H1 (cell line): ENCODE measurements around the gene SLC39A7. TPM values are rescaled to one million over a fixed set of nuclear protein-coding genes. Genes with fewer than 3 reads are reported as not detected.

Source experiments
- CTCF ChIA-PET: fragments of 300-600 bp; sonication (Branson Sonifier 250); formaldehyde crosslinking; loops from one replicate; lab custom pipeline; 2021; ENCODE audit not compliant: partially characterized antibody; lab: Charles Lee
- POLR2A ChIA-PET: fragments of 300-600 bp; sonication (Branson Sonifier 250); formaldehyde crosslinking; loops from one replicate; lab custom pipeline; 2021; ENCODE audit warnings: inconsistent platforms; ENCODE audit not compliant: partially characterized antibody; lab: Charles Lee
- DNase-seq, 2 experiments: peaks; one replicate each; pipeline versions ENCODE4 v3.0.0 to v3.0.0-alpha.2; 2010 to 2022; ENCODE audit warnings: low spot score in 2 of 2, low read depth in 1 of 2, mixed read lengths in 1 of 2
- FAIRE-seq: peaks from 2 replicates; lab custom pipeline; 2011; peaks lifted over from hg19 to GRCh38; lab: Jason Lieb, UNC
- H2AFZ ChIP-seq: 2 replicates; pipeline ENCODE4 v1.8.1; 2012; ENCODE audit warnings: low read length, inconsistent platforms
- H2AK5ac ChIP-seq: 2 replicates; pipeline ENCODE4 v1.6.1; 2013; ENCODE audit warnings: low read depth, low read length
- H2BK120ac ChIP-seq: replicated peaks from 2 replicates; pipeline ENCODE3; 2013; ENCODE audit warnings: low read depth, low read length, inconsistent platforms
- H2BK12ac ChIP-seq: 2 replicates; pipeline ENCODE4 v1.6.1; 2013; ENCODE audit warnings: low read depth, low read length
- H2BK15ac ChIP-seq: 2 replicates; pipeline ENCODE4 v1.6.1; 2013; ENCODE audit warnings: low read length
- H2BK20ac ChIP-seq: 2 replicates; pipeline ENCODE4 v1.6.1; 2013; ENCODE audit warnings: low read length
- H2BK5ac ChIP-seq: 2 replicates; pipeline ENCODE4 v1.6.1; 2013; ENCODE audit warnings: low read depth, low read length
- H3K14ac ChIP-seq: 2 replicates; pipeline ENCODE4 v1.6.1; 2013; ENCODE audit warnings: inconsistent platforms; ENCODE audit not compliant: insufficient read length
- H3K18ac ChIP-seq: 2 replicates; pipeline ENCODE4 v1.6.1; 2013; ENCODE audit warnings: low read length; ENCODE audit errors: extremely low read depth
- H3K23ac ChIP-seq: 2 replicates; pipeline ENCODE4 v1.6.1; 2013; ENCODE audit warnings: inconsistent platforms; ENCODE audit not compliant: insufficient read length
- H3K23me2 ChIP-seq: 2 replicates; pipeline ENCODE4 v1.6.1; 2013; ENCODE audit warnings: low read depth, low read length
- H3K27ac ChIP-seq: 2 replicates; pipeline ENCODE4 v1.6.1; 2011; ENCODE audit warnings: low read depth, low read length, inconsistent platforms
- H3K27me3 ChIP-seq, 4 experiments: replicated peaks in 1 of 4; 1 replicate in 1 of 4; 2 replicates in 3 of 4; pipeline versions ENCODE4 v1.6.1 to v1.8.1; 2011 to 2013; ENCODE audit warnings: low read length in 3 of 4, mild to moderate bottlenecking in 3 of 4, inconsistent platforms in 2 of 4, mixed read lengths in 2 of 4, moderate library complexity in 1 of 4; ENCODE audit not compliant: control insufficient read depth in 3 of 4, insufficient read depth in 3 of 4; ENCODE audit errors: extremely low read depth in 1 of 4
- H3K36me3 ChIP-seq, 4 experiments: 2 replicates each; pipeline versions ENCODE4 v1.6.1 to v1.8.1; 2011 to 2013; ENCODE audit warnings: mild to moderate bottlenecking in 4 of 4, low read length in 3 of 4, moderate library complexity in 2 of 4, control low read depth in 1 of 4, inconsistent platforms in 1 of 4; ENCODE audit not compliant: insufficient read depth in 4 of 4, control insufficient read depth in 2 of 4
- H3K4ac ChIP-seq: replicated peaks from 2 replicates; pipeline ENCODE3; 2013; ENCODE audit warnings: low read length, low read depth, mixed read lengths, inconsistent platforms; ENCODE audit not compliant: insufficient read length
- H3K4me1 ChIP-seq, 4 experiments: replicated peaks in 1 of 4; 1 replicate in 1 of 4; 2 replicates in 3 of 4; pipeline versions ENCODE4 v1.6.1 to v1.8.1; 2011 to 2013; ENCODE audit warnings: low read length in 3 of 4, inconsistent platforms in 2 of 4, mixed read lengths in 1 of 4; ENCODE audit not compliant: insufficient read depth in 4 of 4, control insufficient read depth in 3 of 4
- H3K4me2 ChIP-seq, 2 experiments: 2 replicates each; pipeline versions ENCODE4 v1.6.1 to v1.8.1; 2011 to 2013; ENCODE audit warnings: low read depth in 2 of 2, low read length in 2 of 2, control low read depth in 1 of 2, inconsistent platforms in 1 of 2, mild to moderate bottlenecking in 1 of 2; ENCODE audit not compliant: insufficient read depth in 1 of 2
- H3K4me3 ChIP-seq, 4 experiments: fragments of 200-600, 300-600 bp in 1 of 4; sonication (generic), shearing (Covaris generic), sonication (Bioruptor Twin) in 1 of 4; 2 replicates each; pipeline versions ENCODE4 v1.5.1 to v1.8.1; 2011 to 2016; ENCODE audit warnings: low read length in 4 of 4, low read depth in 3 of 4, control low read depth in 2 of 4, inconsistent platforms in 2 of 4, mild to moderate bottlenecking in 2 of 4, mixed read lengths in 1 of 4, moderate library complexity in 1 of 4; ENCODE audit not compliant: insufficient read depth in 2 of 4; ENCODE audit errors: extremely low read depth in 1 of 4
- H3K56ac ChIP-seq: replicated peaks from 2 replicates; pipeline ENCODE3; 2013; ENCODE audit warnings: low read depth, mild to moderate bottlenecking, mixed read lengths, low read length, inconsistent platforms; ENCODE audit not compliant: insufficient read length
- H3K79me1 ChIP-seq: 2 replicates; pipeline ENCODE4 v1.6.1; 2013; ENCODE audit warnings: low read depth, low read length, control low read depth
- H3K79me2 ChIP-seq, 2 experiments: 2 replicates each; pipeline versions ENCODE4 v1.6.1 to v1.8.1; 2012 to 2013; ENCODE audit warnings: low read length in 2 of 2, mild to moderate bottlenecking in 2 of 2, inconsistent platforms in 1 of 2; ENCODE audit not compliant: insufficient read depth in 2 of 2, control insufficient read depth in 1 of 2
- H3K9ac ChIP-seq, 4 experiments: replicated peaks in 1 of 4; 1 replicate in 1 of 4; 2 replicates in 3 of 4; pipeline versions ENCODE4 v1.6.1 to v1.8.1; 2011 to 2013; ENCODE audit warnings: low read depth in 3 of 4, low read length in 3 of 4, control low read depth in 2 of 4, mild to moderate bottlenecking in 2 of 4, moderate library complexity in 2 of 4, inconsistent platforms in 1 of 4; ENCODE audit errors: extremely low read depth in 1 of 4
- H3K9me3 ChIP-seq, 2 experiments: 2 replicates each; pipeline versions ENCODE4 v1.6.1 to v1.8.1; 2012 to 2013; ENCODE audit warnings: mild to moderate bottlenecking in 2 of 2, moderate library complexity in 2 of 2, control low read depth in 1 of 2, inconsistent platforms in 1 of 2, low read depth in 1 of 2, low read length in 1 of 2, mixed read lengths in 1 of 2; ENCODE audit not compliant: insufficient read depth in 2 of 2
- H4K20me1 ChIP-seq, 2 experiments: replicated peaks in 1 of 2; 2 replicates each; pipeline versions ENCODE3 to v1.8.1; 2011 to 2013; ENCODE audit warnings: inconsistent platforms in 2 of 2, low read length in 2 of 2, mild to moderate bottlenecking in 1 of 2; ENCODE audit not compliant: insufficient read depth in 2 of 2, control insufficient read depth in 1 of 2
- H4K5ac ChIP-seq: 2 replicates; pipeline ENCODE4 v1.6.1; 2013; ENCODE audit warnings: low read length, low read depth, mixed read lengths, inconsistent platforms; ENCODE audit not compliant: insufficient read length
- H4K8ac ChIP-seq: 2 replicates; pipeline ENCODE4 v1.8.0; 2013; ENCODE audit warnings: mild to moderate bottlenecking, moderate library complexity, low read length, inconsistent platforms; ENCODE audit not compliant: insufficient read depth; ENCODE audit errors: extremely low read depth
- H4K91ac ChIP-seq: replicated peaks from 2 replicates; pipeline ENCODE3; 2013; ENCODE audit warnings: low read length, mixed read lengths, inconsistent platforms; ENCODE audit not compliant: insufficient read length
- CBX5 ChIP-seq: fragments of 300-800, 300-1000 bp; sonication (generic); IDR thresholded peaks from 2 replicates; pipeline ENCODE4 v1.7.1; 2016; ENCODE audit warnings: antibody characterized with exemption, low read length, low read depth
- CHD1 ChIP-seq: IDR thresholded peaks from 2 replicates; pipeline ENCODE4 v1.6.1; 2012; ENCODE audit warnings: low read depth, low read length, improper control_type of control experiment
- JUN ChIP-seq: IDR thresholded peaks from 2 replicates; pipeline ENCODE4 v1.6.1; 2011; ENCODE audit warnings: low read depth, mild to moderate bottlenecking, improper control_type of control experiment, low read length
- SIRT6 ChIP-seq: IDR thresholded peaks from one replicate; pipeline ENCODE4 v1.7.1; 2012; ENCODE audit warnings: low read length, inconsistent platforms
- SP4 ChIP-seq: IDR thresholded peaks from 2 replicates; pipeline ENCODE4 v1.6.1; 2012; ENCODE audit warnings: low read length, inconsistent platforms
- TCF12 ChIP-seq: IDR thresholded peaks from 2 replicates; pipeline ENCODE4 v1.6.1; 2011; ENCODE audit warnings: low read depth, mild to moderate bottlenecking, low read length
- WGBS, 2 experiments: shearing (Covaris generic) in 1 of 2; methylation state at CpG; one replicate each; pipeline versions ENCODE4 v1.1.6 to v1.1.7; 2013 to 2015; ENCODE audit warnings: low lambda C conversion rate in 2 of 2, mixed read lengths in 2 of 2, inconsistent platforms in 1 of 2, low coverage in 1 of 2, missing lambda C conversion rate in 1 of 2; ENCODE audit not compliant: insufficient replicate concordance in 2 of 2, insufficient coverage in 1 of 2, insufficient read length in 1 of 2; ENCODE audit errors: extremely low coverage in 1 of 2, missing lambda C conversion rate in 1 of 2; 5-methylcytosine and 5-hydroxymethylcytosine counted together
- polyA plus RNA-seq, 7 experiments: library from polyadenylated mRNA; depleted of rRNA in 3 of 7; stranded (reverse) in 5 of 7; unstranded in 2 of 7; fragments of >200 nt in 5 of 7; fragments of 200-250 nt in 2 of 7; gene quantifications; 1 replicate in 5 of 7; 2 replicates in 1 of 7; 4 replicates in 1 of 7; pipeline versions ENCODE4 v1.2.1 to v1.2.3, GENCODE V29; 2011 to 2013; ENCODE audit warnings: missing spikeins in 2 of 7, mixed read lengths in 2 of 7
- total RNA-seq: library from RNA; stranded (reverse); fragmentation: NEBNext Ultra II Directional; extraction: Animal tissue kit (Norgen Biotek cat#: 25700); gene quantifications from 2 replicates; pipeline ENCODE4 v1.2.1, GENCODE V29; 2021

Gene SLC39A7
- total and polyA plus RNA-seq, 2 of the 8 experiments (the other 6 are each of a cell fraction or from before 2014, with no cell fraction given), result 63.3 to 123 TPM

DNA sequence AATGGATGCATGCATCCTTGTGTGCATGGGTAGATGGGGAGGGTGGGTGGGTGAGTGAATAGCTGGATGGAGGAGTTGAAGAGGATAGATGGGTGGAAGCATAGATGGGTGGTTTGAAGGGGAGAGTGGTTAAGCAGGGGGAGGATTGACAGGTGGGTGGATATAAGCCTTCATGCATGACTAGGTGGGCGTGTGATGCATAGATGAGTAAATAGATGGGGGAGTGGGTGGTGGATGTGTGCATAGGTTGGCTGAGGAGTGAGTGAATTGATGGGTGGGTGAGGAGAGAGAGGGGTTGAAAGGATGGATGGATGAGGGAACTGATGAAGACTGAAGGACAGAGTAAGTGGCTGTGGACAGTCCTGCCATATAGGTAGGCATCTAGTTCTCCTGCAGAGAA is 12.9 kb upstream of the SLC39A7 start:
- H3K9ac ChIP-seq, result no peak overlapping the region
- peaks cover 8% of the 10 kb centered on the region; the same call in 1 of the 2 replicates for H3K23me2 ChIP-seq
- TF ChIP-seq JUN (no peak), CHD1 (no peak), SIRT6 (no peak), SP4 (no peak), TCF12 (no peak), CBX5 (no peak)
- ChIA-PET CTCF (no interaction called here), POLR2A (no interaction called here)
- H3K14ac ChIP-seq, result no peak overlapping the region
- 86% methylated on average over 1 of the region's 1 CpG; no CpG with 5 or more reads in 1 of the 2 experiments for WGBS, 2 experiments
- FAIRE-seq (no peak), DNase-seq (no peak)
- H2BK15ac ChIP-seq, result no peak overlapping the region
- H3K79me2 ChIP-seq, result no peaks in the 10 kb centered on the region
- H4K20me1 ChIP-seq, result no peaks in the 10 kb centered on the region
- H3K36me3 ChIP-seq, result no peaks in the 10 kb centered on the region
- H3K4me3 ChIP-seq, result no peak overlapping the region
- H3K4ac ChIP-seq, result no peak overlapping the region
- H2AK5ac ChIP-seq, result no peak overlapping the region
- no peak overlapping the region for H2BK5ac ChIP-seq
- H3K27ac ChIP-seq, result no peak overlapping the region
- H4K5ac ChIP-seq, result no peak overlapping the region
- H2BK20ac ChIP-seq, result no peak overlapping the region
- H4K91ac ChIP-seq, result no peak overlapping the region
- H3K18ac ChIP-seq, result no peak overlapping the region
- H2AFZ ChIP-seq, result no peak overlapping the region
- no peaks in the 10 kb centered on the region for H3K79me1 ChIP-seq
- H3K27me3 ChIP-seq, result peaks cover 0 to 16% (median 15%) of the 10 kb centered on the region in 4 experiments; a peak in 6 of 7 replicates
- no peak overlapping the region for H3K23ac ChIP-seq
- H2BK12ac ChIP-seq, result no peak overlapping the region
- no peak overlapping the region for H3K4me2 ChIP-seq
- H2BK120ac ChIP-seq, result no peak overlapping the region
- H3K4me1 ChIP-seq, result peaks cover 0 to 13% (median 10%) of the 10 kb centered on the region in 4 experiments; a peak in 6 of 7 replicates
- H4K8ac ChIP-seq, result no peak overlapping the region
- H3K56ac ChIP-seq, result no peak overlapping the region
- H3K9me3 ChIP-seq, result no peaks in the 10 kb centered on the region
